HG02852 (cell line): ENCODE measurements around the gene INO80.
"Not testable (repeated sequence)": the region's sequence is repeated elsewhere in the genome, so short reads cannot be mapped to it uniquely, and the experiment has no call there.

Experiments
- ATAC-seq: cut with Tn5 transposase; IDR thresholded peaks from one replicate; pipeline ENCODE4 v1.9.1; 2021; ENCODE audit warnings: mild to moderate bottlenecking, moderate library complexity; ENCODE audit not compliant: unreplicated experiment

INO80 gene

GRCh38 chr15:40968290-40969085 lies 147.6 kb downstream of the INO80 start:
- ATAC-seq: no peak

DNA sequence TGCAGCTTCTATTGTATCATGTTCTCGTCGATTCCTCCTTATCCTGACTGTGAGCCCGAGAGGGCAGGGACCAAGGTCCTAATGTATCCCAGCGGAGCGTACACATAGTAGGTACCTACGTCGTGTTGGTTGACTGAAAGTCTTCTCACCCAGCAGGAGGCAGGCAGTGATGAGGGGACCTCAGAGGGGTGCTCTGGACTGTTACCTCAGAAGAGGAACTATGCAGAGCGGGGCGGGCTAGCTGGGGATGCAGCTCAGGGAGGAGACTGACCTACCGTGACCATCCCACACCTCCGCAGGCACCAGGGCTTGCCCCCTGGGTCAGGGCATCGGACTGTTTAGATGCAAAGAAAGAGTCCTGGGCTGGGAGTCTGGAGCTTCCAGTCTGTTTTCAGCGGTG lies 151.4 kb downstream of the INO80 start:
- no peak for ATAC-seq

GRCh38 chr15:40964006-40964405 lies 152.1 kb downstream of the INO80 start:
- ATAC-seq: no peak

- no peak for ATAC-seq
Measured at GRCh38 chr15:40963201-40963600, 152.9 kb downstream of the INO80 start.

- ATAC-seq: not testable (repeated sequence)
Measured at GRCh38 chr15:40962317-40962716, 153.8 kb downstream of the INO80 start.

- ATAC-seq: not testable (repeated sequence)
Measured at GRCh38 chr15:40961740-40962139, 154.3 kb downstream of the INO80 start.

- no peak for ATAC-seq
Measured at GRCh38 chr15:40960925-40961324, 155.2 kb downstream of the INO80 start.

DNA sequence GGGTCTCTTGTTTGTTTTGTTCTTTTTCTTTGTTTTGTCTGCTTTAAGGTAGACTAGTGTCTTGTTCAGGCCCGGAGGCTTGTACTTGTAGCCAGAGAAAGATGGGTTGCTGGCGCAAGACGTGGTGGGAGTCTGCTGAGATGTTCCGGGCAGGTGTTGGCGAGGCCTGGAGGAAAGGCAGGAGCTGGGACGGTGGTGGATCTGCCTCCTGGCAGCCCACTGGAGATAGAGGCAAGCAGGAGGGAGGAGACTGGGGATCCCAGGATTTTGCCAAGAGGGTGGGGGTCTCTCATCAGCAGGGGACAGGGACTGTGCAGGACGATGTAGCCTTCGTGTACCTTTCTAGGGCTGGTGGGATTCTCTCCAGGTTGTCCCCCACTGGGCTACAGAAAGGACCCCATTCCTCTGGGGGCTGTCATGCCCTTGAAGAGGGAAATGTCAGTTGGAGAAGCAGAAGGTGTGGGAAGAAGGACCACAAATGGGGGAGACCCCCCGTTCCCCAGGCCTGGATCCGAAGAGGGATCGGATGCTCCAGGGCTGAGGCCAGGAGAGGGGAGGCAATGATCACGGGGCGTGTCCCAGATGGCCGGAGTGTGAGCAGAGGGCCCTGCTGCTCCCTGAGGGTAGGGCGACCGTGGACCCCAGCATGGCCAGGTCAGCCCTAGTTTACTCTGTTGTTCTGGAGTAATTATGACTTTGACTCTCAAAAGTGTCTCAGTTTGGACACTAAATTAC lies 155.8 kb downstream of the INO80 start:
- no peak for ATAC-seq

- ATAC-seq: no peak
Measured at GRCh38 chr15:40959331-40960141, 156.5 kb downstream of the INO80 start.

GRCh38 chr15:40958723-40959122 lies 157.4 kb downstream of the INO80 start:
- no peak for ATAC-seq

GRCh38 chr15:40958146-40958545 lies 157.9 kb downstream of the INO80 start:
- no peak for ATAC-seq

- ATAC-seq: no peak
Measured at GRCh38 chr15:40957581-40958051, 158.5 kb downstream of the INO80 start.

- ATAC-seq: no peak
Measured at GRCh38 chr15:40957041-40957555, 159.0 kb downstream of the INO80 start.

DNA sequence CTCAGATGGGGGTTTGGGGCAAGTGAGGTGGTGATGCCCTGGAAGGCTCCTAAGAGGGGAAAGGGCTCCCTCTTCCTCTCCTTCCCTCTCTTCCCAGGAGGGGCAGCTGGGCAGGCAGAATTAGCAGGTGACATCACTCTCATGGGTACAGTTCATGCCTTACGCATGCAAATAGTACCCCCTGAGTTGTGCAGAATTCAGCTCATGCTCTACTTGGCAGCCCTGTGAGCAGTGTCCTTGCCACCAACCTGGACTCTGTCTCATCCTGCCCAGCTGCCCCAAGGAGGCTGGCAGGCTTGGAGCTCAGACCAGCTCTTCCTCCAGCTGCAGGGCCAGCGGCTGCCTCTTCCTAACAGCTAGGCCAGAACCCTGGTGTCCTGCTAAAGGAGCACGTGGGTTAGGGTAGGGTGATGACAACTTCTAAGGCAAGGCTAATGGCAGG lies 159.5 kb downstream of the INO80 start:
- no peak for ATAC-seq

GRCh38 chr15:40955930-40956540 lies 160.0 kb downstream of the INO80 start:
- ATAC-seq: no peak

DNA sequence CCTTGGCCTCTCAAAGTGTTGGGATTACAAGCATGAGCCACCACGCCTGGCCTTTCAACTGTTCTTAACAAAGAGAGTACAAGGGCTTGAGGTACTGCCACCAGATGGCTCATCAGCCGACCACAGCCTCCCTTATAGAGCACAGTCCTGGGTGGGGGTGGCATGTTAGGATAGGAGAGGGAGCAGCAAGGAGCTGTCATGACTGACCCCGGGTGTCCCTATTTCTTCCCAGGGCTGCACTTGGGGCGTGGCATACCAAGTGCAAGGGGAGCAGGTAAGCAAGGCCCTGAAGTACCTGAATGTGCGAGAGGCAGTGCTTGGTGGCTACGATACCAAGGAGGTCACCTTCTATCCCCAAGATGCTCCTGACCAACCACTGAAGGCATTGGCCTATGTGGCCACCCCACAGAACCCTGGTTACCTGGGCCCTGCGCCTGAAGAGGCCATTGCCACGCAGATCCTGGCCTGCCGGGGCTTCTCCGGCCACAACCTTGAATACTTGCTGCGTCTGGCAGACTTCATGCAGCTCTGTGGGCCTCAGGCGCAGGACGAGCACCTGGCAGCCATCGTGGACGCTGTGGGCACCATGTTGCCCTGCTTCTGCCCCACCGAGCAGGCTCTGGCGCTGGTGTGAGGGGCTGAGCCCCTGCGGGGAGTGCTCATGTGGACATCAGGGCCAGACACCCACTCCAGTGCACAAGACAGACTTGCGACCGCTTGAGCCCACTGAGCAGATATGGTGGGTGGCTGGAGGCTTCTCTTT lies 160.8 kb downstream of the INO80 start:
- ATAC-seq: no peak

- not testable (repeated sequence) for ATAC-seq
Measured at GRCh38 chr15:40954158-40954848, 161.8 kb downstream of the INO80 start.

DNA sequence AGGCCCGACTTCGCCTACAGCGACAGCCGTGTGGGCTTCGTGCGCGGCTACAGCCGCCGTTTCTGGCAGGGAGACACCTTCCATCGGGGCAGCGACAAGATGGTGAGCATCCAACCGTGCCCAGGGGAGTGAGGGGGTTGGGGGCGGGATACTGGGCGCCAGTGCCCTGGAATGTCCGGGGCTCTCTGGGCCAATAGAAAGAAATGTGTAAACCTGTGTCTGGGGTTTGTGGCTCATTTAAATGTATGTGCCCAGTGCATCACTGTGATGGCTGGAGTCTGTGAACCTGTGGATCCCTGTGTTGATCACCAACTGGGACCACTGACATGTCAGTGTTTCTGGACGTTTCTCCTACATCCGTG lies 162.4 kb downstream of the INO80 start:
- no peak for ATAC-seq
